Loucy (cell line): Measurements from ENCODE around the gene BNIP3.

Experiments used
- H2AFZ ChIP-seq: fragments of 200-600 bp; sonication (generic); 2 replicates; pipeline ENCODE4 v1.6.0; 2016; ENCODE audit warnings: antibody characterized with exemption, mild to moderate bottlenecking, low read length, moderate library complexity
- H3F3A ChIP-seq: fragments of 200-600 bp; 2 replicates; pipeline ENCODE4 v1.6.0; 2016; ENCODE audit warnings: antibody characterized with exemption, low read depth, mild to moderate bottlenecking
- H3K27me3 ChIP-seq: fragments of 200-600 bp; sonication (generic); 2 replicates; pipeline ENCODE4 v1.6.1; 2014; ENCODE audit warnings: low read length, mild to moderate bottlenecking; ENCODE audit not compliant: insufficient read depth, poor library complexity, severe bottlenecking
- H3K36me3 ChIP-seq: fragments of 200-600 bp; sonication (generic); 2 replicates; pipeline ENCODE4 v1.6.1; 2016; ENCODE audit warnings: low read length; ENCODE audit not compliant: insufficient read depth
- H3K4me1 ChIP-seq: fragments of 200-600 bp; sonication (generic); 2 replicates; pipeline ENCODE4 v1.5.1; 2014; ENCODE audit warnings: low read length, mild to moderate bottlenecking; ENCODE audit not compliant: insufficient read depth, poor library complexity, severe bottlenecking
- H3K4me2 ChIP-seq: fragments of 200-600 bp; sonication (generic); 2 replicates; pipeline ENCODE4 v1.6.0; 2014; ENCODE audit warnings: antibody characterized with exemption, low read length, low read depth, mild to moderate bottlenecking; ENCODE audit not compliant: poor library complexity, severe bottlenecking
- H3K4me3 ChIP-seq: fragments of 200-600 bp; sonication (generic); 2 replicates; pipeline ENCODE4 v1.5.1; 2014; ENCODE audit warnings: low read length, mild to moderate bottlenecking, mixed read lengths; ENCODE audit not compliant: poor library complexity, severe bottlenecking
- H3K79me2 ChIP-seq: fragments of 200-600 bp; sonication (generic); 2 replicates; pipeline ENCODE4 v1.6.1; 2014; ENCODE audit warnings: low read length; ENCODE audit not compliant: insufficient read depth
- H3K9ac ChIP-seq: fragments of 200-600 bp; sonication (generic); 2 replicates; pipeline ENCODE4 v1.6.0; 2014; ENCODE audit warnings: mild to moderate bottlenecking, low read depth, low read length, moderate library complexity; ENCODE audit not compliant: poor library complexity, severe bottlenecking
- H3K9me2 ChIP-seq: fragments of 200-600 bp; sonication (generic); replicated peaks from 2 replicates; pipeline ENCODE4 v1.6.1; 2016; ENCODE audit warnings: low read depth, low read length, mixed read lengths
- H3K9me3 ChIP-seq: fragments of 200-600 bp; sonication (generic); 2 replicates; pipeline ENCODE4 v1.6.1; 2014; ENCODE audit warnings: mild to moderate bottlenecking, antibody characterized with exemption, low read length, low read depth; ENCODE audit not compliant: insufficient read depth
- H4K20me1 ChIP-seq: fragments of 200-600 bp; sonication (generic); 2 replicates; pipeline ENCODE4 v1.6.0; 2014; ENCODE audit warnings: antibody characterized with exemption, low read length, mild to moderate bottlenecking; ENCODE audit not compliant: insufficient read depth, poor library complexity, severe bottlenecking
- EZH2phosphoT487 ChIP-seq: fragments of 200-600 bp; IDR thresholded peaks from 2 replicates; pipeline ENCODE4 v1.6.1; 2018; ENCODE audit warnings: antibody characterized with exemption, mild to moderate bottlenecking, moderate library complexity, borderline replicate concordance
- TF ChIP-seq, protein P1 (sequence below): fragments of 200-600 bp; sonication (generic); conservative IDR thresholded peaks from 2 replicates; pipeline ENCODE4 v1.5.1; 2014; ENCODE audit warnings: mild to moderate bottlenecking, antibody characterized with exemption, low read length

Gene BNIP3

DNA sequence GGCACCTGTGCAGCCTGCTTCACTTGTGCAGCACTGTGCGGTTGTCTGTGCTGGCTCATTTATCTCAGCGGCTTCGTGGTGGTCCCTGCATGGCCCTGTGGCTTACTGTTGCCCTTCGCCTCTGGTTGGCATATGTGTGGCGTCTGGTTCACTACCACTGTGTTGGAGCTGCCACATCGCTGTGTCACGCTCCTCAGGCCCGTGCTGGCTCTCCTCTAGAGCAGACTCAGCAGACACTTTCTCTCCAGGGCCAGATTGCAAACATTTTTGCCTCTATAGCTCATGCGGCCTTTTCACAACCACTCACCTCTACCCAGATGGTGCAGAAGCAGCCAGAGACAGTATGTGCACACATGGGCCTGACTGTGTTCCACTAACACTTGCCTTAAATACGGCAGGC is 43.0 kb downstream of the BNIP3 start:
- Histone ChIP-seq H3K4me2 (no peak overlapping the region), H3K9me3 (no peaks in the 10 kb centered on the region), H3K4me3 (no peak overlapping the region), H3K27me3 (no peaks in the 10 kb centered on the region), H2AFZ (no peak overlapping the region), H3F3A (no peaks in the 10 kb centered on the region), H3K9ac (no peak overlapping the region), H3K36me3 (peaks cover 80% of the 10 kb centered on the region), H4K20me1 (peaks cover 52% of the 10 kb centered on the region), H3K79me2 (peaks cover 56% of the 10 kb centered on the region), H3K4me1 (peaks cover 14% of the 10 kb centered on the region), H3K9me2 (no peaks in the 10 kb centered on the region)
- TF ChIP-seq, protein P1, sequence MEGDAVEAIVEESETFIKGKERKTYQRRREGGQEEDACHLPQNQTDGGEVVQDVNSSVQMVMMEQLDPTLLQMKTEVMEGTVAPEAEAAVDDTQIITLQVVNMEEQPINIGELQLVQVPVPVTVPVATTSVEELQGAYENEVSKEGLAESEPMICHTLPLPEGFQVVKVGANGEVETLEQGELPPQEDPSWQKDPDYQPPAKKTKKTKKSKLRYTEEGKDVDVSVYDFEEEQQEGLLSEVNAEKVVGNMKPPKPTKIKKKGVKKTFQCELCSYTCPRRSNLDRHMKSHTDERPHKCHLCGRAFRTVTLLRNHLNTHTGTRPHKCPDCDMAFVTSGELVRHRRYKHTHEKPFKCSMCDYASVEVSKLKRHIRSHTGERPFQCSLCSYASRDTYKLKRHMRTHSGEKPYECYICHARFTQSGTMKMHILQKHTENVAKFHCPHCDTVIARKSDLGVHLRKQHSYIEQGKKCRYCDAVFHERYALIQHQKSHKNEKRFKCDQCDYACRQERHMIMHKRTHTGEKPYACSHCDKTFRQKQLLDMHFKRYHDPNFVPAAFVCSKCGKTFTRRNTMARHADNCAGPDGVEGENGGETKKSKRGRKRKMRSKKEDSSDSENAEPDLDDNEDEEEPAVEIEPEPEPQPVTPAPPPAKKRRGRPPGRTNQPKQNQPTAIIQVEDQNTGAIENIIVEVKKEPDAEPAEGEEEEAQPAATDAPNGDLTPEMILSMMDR: no peak
- no peak for TF ChIP-seq EZH2phosphoT487

DNA sequence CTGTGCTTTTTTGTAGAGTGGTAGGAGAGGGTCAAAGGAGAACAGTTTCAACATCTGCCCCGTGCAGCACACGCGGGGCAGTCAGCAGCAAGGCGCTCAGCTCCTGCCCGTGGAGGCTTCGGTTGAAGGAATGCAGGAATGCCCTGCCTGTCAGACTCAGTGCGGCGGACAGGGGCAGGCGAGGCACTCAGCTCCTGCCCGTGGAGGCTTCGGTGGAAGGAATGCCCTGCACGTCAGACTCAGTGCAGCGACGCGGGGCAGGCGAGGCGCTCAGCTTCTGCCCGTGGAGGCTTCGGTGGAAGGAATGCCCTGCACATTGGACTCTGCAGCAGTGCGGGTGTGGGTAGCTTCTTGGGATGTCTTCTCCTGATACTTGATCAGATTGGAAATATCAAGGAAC is 43.9 kb downstream of the BNIP3 start:
- Histone ChIP-seq H3K4me1 (peaks cover 14% of the 10 kb centered on the region), H4K20me1 (peaks cover 60% of the 10 kb centered on the region), H3K9me2 (no peaks in the 10 kb centered on the region), H3K9ac (no peak overlapping the region), H3K36me3 (peaks cover 74% of the 10 kb centered on the region), H3K9me3 (no peaks in the 10 kb centered on the region), H3F3A (no peaks in the 10 kb centered on the region), H2AFZ (no peak overlapping the region), H3K27me3 (no peaks in the 10 kb centered on the region), H3K4me2 (no peak overlapping the region), H3K79me2 (peaks cover 59% of the 10 kb centered on the region), H3K4me3 (no peak overlapping the region)
- TF ChIP-seq, protein P1: no peak
- TF ChIP-seq EZH2phosphoT487: no peak

DNA sequence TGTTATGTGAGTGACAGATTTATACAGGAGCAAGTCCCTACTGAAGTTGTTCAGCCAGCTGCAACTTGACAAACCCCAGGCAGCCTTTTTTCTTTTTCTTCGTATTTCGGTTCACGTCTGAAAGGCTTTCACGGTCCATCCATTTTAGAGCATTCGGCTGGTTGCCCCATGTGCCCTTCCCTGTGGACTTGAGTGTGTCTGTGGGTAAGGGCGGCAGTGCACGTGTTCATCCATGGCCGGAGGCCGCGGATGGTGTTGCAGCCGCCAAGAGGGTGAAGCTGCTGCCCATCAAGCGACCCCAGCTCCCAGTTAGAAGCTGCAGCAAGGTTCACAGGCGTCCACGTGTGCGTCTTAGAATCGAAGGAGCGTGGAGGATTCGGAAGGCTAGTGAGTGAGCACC is 45.0 kb downstream of the BNIP3 start:
- Histone ChIP-seq H3K4me3 (no peak overlapping the region), H3K4me1 (peaks cover 14% of the 10 kb centered on the region), H3K9me2 (no peaks in the 10 kb centered on the region), H3F3A (no peaks in the 10 kb centered on the region), H3K9ac (no peak overlapping the region), H3K79me2 (peaks cover 70% of the 10 kb centered on the region), H3K9me3 (no peaks in the 10 kb centered on the region), H4K20me1 (peaks cover 71% of the 10 kb centered on the region), H3K36me3 (peaks cover 66% of the 10 kb centered on the region), H3K27me3 (no peaks in the 10 kb centered on the region), H2AFZ (no peak overlapping the region), H3K4me2 (no peak overlapping the region)
- TF ChIP-seq, protein P1: no peak
- no peak for TF ChIP-seq EZH2phosphoT487
